Glomerular visceral epithelial cell (primary cell): Measurements from ENCODE around the gene SLC35D1.
A peak's percentile ranks its signal among the peaks of the same experiment; 100 is the strongest.
"Not testable (repeated sequence)": the region's sequence is repeated elsewhere in the genome, so short reads cannot be mapped to it uniquely, and the experiment has no call there.

Experiments used
- DNase-seq: peaks from one replicate; pipeline ENCODE4 v3.0.0-alpha.2; 2016; ENCODE audit errors: extremely low spot score

SLC35D1 gene

DNA sequence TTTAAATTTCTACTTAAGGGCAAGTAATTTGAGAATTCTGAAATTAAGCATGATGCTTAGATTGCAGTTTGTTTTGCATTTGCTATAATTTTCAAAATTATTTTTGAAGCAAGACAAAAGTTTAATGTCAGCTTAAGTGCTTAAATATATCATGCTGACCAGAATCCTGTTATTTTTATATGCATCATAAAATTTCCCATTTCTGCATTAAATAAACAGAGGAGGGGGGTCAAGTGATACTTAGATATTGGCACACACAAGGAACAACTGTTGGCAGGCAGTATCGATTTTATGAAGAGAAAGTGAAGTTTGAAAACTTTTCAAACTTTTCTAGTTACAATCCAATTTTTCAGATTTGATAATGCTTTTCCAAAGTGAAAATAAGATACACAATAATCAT lies 68.1 kb downstream of the SLC35D1 start:
- no peak for DNase-seq

GRCh38 chr1:66984491-66984890 lies 69.5 kb downstream of the SLC35D1 start:
- no peak for DNase-seq

DNA sequence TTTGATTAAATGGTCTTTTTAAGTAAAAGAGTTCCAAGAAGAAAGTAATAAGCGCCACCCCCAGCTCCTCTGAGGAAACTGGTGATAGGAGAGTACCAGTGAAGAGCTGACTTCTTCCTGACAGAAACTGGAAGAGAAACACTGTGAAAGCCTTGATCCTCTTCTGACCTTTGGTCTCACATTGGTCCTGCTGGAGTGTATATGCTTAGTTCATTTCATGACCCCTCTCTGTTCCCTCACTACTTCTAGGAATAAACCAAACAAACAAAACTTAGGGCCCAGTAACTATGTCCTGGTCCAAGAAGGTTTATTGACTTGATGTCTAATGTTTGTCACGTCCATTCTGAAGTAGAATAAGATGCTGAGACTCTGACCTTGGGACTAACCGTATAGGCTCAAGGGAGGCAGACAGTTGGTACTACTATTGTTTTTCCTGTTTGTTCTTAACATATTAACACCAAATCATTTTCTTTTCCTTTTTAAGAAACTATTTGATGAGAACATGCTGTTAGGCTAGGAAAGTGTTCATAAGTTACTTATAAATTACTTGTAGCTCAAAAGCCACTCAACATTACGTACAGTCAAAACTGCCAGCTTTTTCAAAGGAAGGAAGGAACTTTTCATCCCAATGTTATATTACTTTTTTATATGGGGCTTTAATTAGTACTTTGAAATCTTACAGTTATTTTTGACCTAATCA lies 71.2 kb downstream of the SLC35D1 start:
- no peak for DNase-seq

DNA sequence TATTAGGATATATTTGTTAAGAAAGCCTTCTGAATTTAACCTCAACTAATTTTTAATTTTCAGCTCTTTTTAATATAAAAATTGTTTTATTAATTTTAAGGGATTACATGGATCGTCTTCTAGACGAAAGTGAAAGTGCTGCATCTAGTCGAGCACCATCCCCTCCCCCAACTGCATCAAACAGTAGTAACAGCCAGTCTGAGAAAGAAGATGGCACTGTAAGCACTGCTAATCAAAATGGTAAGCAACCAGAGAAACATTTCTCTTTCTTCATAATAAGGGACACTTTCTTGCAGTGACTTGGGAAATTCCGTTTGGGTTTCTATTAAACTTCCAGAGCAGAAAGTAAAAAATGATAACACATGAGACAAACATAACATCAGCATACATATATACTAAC lies 72.3 kb downstream of the SLC35D1 start:
- DNase-seq = no peak

DNA sequence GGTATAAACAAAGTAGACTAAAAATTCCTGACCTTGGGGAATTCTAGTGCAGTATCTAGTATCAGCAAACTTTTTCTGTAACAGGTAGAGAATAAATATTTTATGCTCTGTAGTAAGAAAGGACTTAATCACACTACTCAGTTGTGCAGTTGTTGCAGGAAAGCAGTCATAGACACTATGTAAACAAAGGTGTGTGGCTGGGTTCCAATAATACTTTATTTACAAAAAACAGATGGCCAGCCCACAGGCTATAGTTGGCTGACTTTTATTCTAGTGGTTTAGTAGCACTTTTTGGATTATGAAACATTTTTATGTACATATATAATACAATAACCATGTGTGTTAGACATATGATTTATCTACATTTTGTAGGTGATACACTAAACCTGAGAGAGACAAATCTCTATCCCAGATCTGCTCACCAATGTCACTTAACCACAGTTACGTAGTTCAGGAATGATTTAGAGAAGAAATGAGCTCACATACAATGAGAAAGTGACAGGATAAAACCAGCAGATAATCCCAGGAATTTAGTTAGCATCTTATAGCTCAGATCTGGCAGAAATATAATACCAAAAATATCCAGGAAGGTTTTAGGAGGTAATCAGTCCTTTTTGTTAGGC lies 73.1 kb downstream of the SLC35D1 start:
- DNase-seq = no peak

DNA sequence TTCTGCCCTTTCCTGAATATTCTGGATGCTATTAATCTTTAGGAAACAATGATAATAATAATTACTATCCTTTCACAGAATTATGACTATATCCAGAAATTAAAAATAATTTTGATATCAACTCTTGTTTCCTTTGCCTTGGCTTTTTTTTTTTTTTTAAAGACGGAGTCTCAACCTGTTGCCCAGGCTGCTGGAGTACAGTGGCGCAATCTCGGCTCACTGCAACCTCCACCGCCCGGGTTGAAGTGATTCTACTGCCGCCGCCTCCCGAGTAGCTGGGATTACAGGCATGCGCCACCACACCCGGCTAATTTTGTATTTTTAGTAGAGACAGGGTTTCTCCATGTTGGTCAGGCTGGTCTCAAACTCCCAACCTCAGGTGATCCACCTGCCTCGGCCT lies 74.3 kb downstream of the SLC35D1 start:
- DNase-seq = not testable (repeated sequence)

DNA sequence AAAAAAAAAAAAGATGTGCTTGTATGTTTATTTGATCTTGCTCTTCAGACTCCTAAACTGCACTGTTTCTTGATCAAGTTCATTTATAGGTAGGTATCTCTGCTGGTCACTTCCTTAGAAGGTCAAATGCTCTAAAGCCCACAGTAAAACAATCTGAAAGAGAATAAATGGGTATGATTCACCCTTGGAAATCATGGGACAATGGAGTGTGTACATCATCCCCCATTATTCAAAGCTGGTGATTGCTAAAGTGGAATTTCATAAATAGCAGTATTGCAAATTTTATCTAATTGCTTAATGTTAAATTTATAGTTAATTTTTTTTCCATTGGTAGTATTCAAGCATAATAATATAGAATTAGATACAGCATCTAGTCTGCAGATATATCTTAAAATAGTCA lies 75.7 kb downstream of the SLC35D1 start:
- no peak for DNase-seq

GRCh38 chr1:66968574-66968973 lies 85.4 kb downstream of the SLC35D1 start:
- DNase-seq = no peak

GRCh38 chr1:66966188-66966873 lies 87.6 kb downstream of the SLC35D1 start:
- not testable (repeated sequence) for DNase-seq

DNA sequence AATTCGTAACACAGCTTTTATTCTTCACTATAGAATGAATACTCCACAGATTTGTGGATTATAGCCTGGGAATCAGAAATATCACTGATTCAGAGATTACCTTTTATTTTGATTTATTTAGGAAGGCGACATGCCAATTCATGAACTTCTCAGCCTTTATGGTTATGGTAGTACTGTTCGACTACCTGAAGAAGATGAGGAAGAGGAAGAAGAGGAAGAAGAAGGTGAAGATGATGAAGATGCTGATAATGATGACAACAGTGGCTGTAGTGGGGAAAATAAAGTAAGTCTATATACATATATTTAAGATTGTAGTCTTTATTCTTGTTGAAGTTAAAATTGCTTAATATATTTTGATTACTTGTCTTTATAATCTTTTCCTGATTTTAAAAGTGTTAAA lies 96.0 kb downstream of the SLC35D1 start:
- DNase-seq = no peak

DNA sequence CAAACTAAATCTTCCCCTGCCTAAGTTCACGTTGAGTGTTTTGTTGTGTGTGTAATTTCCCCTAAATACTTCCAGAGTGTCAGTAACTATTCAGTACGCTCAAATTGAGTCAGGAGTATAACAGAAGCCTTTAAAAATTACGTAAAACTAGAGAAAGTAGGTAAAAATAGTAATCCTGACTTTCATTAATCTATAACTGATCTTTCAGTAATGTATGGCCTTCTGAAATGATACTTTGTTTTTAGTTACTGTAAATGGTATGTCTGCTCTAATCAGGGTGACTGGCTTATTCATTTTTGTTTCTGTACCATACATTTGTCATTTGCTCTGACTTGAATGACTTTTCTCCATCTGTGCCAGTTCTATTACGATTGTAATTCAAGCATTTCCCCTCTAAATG lies 99.7 kb downstream of the SLC35D1 start:
- no peak for DNase-seq

DNA sequence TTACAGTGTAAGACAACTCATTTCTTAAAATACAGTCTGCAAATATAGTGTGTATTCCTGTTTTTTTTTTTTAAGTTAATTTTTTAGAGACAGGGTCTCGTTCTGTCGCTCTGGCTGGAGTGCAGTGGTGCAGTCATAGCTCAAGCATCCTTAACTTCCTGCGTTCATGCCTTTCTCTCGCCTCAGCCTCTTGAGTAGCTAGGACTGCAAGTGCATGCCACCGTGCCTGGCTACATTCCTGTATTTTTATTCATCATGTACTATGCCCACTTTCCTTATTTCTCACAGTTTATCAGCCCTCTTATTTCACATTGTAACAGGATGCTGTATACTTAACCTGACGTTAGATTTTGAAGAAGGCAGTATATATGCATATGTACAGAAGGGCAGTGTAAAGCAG lies 102.4 kb downstream of the SLC35D1 start:
- peak; percentile 51 for DNase-seq
